NCI-H128 (cell line): ENCODE data around the gene C4orf33.
"Not testable (repeated sequence)": the region's sequence is repeated elsewhere in the genome, so short reads cannot be mapped to it uniquely, and the experiment has no call there.

Experiments
- DNase-seq: peaks from one replicate; lab custom pipeline; 2025; ENCODE audit not compliant: unreplicated experiment; lab: John Stamatoyannopoulos, UW

C4orf33 gene

GRCh38 chr4:129126614-129127013, 30.7 kb downstream of the C4orf33 start:
- not testable (repeated sequence) for DNase-seq

DNA sequence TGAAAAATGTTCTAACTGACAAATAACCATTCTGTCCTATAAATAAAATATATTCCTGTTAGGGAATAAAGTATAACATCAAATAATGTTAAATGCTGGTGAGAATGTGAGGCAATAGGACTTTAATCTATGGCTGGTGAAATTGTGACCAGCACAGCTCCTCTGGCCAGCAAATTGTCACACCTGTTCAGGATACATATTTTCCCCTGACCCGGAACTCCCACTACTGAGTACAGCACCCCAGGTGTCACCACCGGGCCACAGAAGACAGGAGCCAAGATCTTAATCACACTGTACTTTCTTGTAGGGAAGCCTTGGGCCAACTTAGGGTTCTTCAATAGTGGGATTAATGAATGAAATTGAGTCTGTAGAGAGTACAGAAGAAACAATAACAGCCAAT, 33.2 kb downstream of the C4orf33 start:
- no peak for DNase-seq

DNA sequence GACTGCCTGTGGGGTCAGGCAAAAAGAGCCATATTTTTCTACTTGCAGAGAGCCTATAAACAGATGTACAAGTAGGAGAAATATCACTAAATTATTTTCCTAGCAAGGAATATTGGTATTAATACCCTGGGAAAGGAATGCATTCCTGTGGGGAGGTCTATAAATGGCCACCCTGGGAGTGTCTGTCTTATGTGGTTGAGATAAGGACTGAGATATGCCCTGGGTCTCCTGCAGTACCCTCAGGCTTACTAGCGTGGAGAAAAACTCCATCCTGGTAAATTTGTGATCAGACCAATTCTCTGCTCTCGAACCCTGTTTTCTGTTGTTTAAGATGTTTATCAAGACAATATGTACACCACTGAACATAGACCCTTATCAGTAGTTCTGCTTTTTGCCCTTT, 35.4 kb downstream of the C4orf33 start:
- no peak for DNase-seq

DNA sequence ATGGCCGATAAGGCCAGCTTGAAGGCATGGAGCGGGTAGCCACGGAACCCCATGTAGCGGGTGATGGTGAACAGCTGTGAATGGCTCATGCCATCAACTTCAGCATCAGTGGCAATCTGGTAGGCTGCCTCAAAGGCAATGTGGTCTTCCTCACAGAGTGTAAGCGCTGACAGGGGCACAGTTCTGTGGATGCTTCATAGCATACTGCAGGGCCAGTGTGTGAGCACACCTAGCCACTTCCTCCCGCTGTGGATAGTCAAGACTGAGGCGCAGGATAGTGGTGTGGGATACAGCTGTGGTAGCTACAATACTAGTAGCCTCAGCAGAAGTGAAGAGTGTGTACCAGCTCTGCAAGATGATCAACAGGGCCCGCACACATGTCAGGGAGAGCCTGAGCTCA, 40.5 kb downstream of the C4orf33 start:
- DNase-seq, result no peak

GRCh38 chr4:129138810-129139496, 43.0 kb downstream of the C4orf33 start:
- DNase-seq, result no peak

- no peak for DNase-seq
Measured at GRCh38 chr4:129140521-129140920, 44.6 kb downstream of the C4orf33 start.

GRCh38 chr4:129143359-129143758, 47.4 kb downstream of the C4orf33 start:
- no peak for DNase-seq

DNA sequence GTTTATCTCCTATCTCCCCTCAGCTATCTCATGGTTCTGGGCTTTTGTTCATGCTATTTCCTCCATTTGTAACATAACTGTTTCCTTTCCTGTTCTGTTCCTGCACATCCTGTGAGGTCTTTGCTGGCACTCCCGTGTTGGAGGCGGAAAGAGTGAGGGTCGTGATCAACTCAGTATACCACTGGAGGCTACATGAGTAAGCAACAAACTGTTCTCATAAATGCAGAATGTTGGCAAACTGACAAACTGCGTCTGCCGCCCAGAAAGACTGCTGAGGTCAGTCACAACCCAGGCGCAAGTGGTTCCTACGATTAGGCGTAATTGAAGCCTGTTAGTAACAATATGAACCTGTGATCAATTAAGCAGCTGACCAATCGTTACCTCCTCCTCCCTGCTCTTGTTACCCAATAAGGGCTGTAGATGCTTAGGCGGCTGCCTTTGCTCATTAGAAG, 48.8 kb downstream of the C4orf33 start:
- no peak for DNase-seq

DNA sequence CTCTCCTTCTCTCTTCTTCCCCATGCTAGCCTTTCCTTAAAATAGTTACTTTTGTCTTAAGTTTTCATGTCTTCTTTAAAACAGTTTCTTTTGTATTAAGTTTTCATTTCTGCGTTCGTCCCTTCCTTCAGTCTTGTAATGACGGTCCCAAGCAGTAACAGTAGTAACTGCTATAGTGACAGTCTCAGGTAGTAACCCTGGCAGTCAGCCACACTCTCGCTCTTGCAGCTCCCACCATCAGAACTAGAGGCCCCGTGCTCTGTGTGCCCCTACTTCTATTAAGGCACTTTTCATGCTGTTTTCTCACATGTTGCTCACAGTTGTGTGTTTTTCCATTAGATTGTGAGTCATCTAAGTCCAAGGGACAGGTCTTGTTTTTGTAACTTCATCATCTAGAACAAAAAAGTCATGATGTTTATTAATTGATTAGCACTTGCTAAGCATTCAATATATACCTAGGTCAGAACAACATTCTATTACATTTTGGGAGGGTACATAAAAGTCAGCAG, 49.3 kb downstream of the C4orf33 start:
- DNase-seq, result no peak

DNA sequence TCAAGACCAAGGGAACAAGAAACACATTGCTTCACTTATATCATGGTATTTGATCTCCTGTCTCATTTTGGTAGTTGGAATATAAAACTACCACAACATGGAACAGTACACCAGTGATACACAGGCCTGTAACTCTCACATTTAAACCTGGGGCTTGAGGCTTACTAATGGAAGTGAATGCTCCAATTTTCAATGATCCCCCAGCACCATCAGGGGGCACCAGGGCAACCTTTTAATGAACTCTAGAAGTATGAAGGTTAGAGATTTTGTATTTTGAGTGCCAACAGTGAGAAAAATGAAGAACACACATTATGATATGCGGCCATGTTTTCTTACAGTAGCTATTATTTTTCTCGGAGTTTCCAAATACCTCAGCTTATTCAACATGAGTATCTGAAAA, 50.7 kb downstream of the C4orf33 start:
- no peak for DNase-seq

DNA sequence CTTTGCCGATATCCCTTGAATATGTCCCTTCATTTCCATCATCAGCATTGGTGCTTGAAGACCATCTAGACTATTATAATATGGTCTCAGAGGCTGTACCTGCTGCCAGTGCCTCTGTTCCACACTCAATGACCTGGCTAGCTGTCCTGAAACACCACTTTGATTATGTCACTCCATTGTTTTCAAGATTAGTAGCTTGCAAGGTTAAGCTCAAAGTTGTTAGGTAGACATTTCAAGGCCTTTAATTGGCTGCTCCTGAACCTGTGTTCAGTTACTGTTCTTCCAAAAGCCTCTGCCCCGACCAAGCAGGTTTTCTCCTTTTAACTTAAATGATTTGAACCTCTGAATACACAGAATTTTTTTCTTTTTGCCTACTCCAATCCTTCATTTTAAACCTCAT, 52.9 kb downstream of the C4orf33 start:
- no peak for DNase-seq

GRCh38 chr4:129149906-129150305, 54.0 kb downstream of the C4orf33 start:
- DNase-seq, result no peak

DNA sequence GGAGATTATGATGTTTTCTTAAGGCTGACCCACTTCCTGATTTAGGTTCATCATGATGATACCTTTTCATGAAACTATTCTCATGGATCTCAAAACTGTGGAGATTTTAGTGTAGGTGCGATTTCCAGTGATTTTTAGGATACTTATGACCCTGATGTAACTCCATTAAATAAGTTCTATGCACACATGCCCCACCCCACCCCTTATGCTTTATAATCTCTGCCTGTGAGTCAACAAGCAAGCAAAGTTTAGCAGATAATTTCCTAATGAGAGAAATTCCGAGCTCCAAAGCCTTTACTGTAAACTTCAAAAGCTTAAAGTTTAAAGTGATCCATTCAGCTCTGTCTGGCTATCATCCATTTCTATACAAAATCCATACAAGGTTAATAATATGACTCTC, 56.4 kb downstream of the C4orf33 start:
- DNase-seq, result no peak

GRCh38 chr4:129153700-129154099, 57.7 kb downstream of the C4orf33 start:
- DNase-seq, result no peak

DNA sequence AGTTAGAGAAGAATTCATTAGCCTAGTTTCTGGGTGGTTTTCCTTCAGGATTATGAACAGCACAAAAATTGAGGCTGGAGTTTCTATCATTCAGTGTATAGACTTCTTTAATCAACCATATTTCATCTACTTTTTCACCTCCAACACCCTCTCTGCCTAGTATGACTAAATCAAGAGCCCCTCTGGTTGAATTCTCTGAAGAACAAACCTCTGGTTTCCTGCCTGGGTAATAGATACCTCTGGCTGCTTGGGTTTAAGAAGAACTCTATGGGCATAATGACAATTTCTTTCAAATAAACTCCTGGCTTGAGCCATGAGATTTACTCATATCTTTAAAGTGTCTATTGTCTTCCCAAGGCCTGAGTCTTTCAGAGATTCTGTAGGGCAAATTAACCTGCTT, 66.5 kb downstream of the C4orf33 start:
- DNase-seq, result no peak

GRCh38 chr4:129163427-129163826, 67.5 kb downstream of the C4orf33 start:
- DNase-seq, result no peak

DNA sequence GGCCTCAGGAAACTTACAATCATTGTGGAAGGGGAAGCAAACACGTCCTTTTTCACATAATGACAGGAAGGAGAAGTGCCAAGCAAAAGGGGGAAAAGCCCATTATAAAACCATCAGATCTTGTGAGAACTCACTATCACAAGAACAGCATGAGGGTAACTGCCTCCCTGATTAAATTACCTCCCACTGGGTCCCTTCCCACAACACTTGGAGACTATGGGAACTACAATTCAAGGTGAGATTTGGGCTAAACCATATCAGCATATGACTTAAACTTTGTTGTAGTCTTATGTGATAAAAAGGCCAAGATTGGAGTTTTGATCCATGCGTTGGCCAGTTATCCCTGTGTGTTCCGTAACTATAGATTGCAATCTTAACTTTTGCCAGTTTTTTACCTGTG, 68.3 kb downstream of the C4orf33 start:
- DNase-seq, result no peak
